Measurements from ENCODE around the gene KRT6A.

The KRT6A gene

DNA sequence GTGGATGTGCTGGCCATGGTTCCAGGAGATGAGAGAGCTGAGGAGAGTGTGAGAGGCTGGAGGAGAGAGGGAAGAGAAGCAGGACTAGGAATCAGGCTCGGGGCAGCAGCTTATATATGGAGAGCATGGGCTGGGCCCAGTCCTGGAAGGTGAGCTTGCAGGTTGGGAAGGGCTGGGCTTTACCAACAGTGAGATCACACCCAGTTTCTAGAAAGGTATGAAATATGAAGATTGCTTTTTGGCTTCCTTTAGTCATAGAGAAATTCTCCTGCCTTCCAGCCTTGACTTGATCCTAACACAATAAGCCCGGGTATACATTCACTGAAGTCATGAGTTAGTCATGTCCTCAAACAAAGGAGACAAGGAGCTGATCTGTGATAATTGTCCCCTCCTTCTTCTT lies at the start of gene KRT6A:
KRT6A (minus strand) TSS at position 86 of the 400 bp plus-strand sequence; CDS start at position 17, 69 bp downstream.
- no peak for DNase-seq (ENCODE audit: low read depth in 2 of 3, low spot score in 1 of 3)

DNA sequence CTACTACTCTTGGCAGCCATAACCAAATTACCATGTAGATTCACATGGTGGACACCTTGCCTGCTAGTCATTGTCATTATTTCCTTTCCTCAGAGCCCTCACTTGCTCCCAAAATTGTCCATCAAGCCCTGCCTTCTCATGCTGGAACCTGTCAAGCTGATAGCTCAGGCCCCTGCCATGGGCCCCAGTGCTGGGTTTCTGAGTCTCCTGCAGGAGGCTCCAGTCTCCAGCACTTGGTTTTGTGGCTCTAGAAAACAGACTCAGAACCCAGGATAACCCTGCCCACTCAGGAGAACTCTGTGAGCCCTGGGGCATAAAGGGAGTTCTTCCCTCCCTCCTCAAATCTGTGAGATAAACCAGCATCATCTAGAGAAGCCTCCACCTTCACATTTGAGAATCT lies 49.1 kb upstream of the KRT6A start:
- no peak for DNase-seq (ENCODE audit: low read depth in 2 of 3, low spot score in 1 of 3)

DNA sequence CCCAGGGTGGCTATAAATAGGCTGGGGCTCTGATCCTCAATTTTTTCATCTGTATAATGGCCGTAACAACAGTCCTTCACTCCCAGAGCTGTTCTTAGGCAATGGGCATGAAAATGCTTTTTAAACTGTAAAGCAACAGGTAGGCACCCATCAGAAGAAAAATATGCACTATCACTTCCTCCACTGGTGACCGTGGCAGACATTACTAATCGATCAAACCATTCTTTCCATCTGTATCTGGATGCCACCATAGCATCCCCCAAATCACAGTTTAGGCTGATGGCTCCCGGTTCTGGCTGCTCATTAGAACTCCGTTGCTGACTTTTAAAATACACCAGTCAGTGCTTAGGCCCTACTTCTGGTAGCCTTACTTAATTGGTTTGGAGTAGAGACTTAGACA lies 48.7 kb upstream of the KRT6A start:
- no peak for DNase-seq (ENCODE audit: low read depth in 2 of 3, low spot score in 1 of 3)

DNA sequence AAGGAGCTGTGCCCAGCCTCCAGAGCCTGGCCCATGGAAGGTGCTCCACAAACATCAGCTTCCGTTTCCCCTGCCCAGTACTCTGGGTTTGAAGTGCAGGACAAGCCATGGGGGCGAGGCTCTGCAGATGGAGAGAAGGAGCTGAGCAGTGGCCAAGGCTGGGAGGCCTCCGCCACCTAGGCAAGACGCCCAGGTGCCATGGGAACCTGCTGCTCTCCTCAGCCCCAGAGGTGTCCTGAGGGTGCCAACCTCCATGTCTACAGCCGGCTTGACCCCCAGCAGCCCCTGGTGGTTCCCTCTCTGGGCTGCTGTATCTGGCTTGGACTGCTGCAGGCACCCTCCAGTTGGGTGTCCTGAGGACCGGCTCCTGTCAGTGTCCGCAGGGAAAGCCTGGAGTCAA lies 47.5 kb upstream of the KRT6A start:
- no peak for DNase-seq (ENCODE audit: low read depth in 2 of 3, low spot score in 1 of 3)

DNA sequence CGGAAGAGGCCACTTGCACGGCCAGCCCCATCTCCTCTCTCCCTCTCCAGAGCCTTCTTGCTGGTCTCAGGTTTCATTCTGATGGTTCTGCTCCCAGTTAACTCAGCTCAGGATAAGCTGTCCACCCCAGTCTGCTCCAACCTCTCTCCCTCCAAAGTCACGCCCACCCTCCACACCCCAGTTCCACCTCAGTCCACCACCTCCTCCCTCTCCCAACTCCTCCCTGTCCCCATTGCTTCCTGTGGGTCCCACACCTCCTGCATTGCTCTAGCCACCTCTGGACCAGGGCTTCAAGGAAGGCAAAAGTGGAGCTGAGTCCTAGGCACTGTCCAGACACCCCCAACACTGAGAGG lies 46.7 kb upstream of the KRT6A start:
- no peak for DNase-seq (ENCODE audit: low read depth in 2 of 3, low spot score in 1 of 3)

DNA sequence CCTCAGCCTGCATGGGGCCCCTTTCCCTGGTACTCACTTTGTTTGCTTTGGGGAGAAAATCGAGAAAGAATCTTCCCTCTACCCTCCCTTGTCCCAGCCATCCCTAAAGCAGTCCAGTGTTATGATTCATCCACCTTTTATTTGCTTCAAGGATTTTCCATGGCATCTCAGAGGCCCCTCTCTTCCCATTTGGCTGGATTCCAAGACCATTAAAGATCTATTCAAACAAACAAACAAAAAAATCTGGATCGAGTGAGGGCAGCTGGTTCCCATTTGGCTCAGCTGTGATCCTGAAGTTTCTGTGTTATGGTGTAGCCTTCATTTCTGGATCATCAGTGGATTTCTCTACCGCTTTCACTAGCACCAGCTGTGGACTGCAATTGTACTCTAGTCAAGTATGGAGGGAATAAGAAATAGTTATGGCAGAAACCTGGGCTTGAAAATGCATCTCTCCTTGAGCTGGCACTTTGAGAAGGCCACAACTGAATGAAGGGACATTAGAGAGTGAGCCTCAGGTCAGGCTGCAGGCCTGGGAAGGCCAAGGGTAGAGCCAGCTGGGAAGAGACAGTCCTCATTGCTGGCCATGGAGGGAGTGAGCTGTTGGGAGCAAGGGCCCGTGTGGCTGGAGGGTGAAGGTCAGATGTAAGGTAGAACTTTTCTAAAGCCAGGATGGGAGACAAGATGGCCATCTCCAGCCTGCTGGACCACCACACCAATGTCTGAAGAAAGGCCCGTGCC lies 46.2 kb upstream of the KRT6A start:
- no peak for DNase-seq (ENCODE audit: low read depth in 2 of 3, low spot score in 1 of 3)

DNA sequence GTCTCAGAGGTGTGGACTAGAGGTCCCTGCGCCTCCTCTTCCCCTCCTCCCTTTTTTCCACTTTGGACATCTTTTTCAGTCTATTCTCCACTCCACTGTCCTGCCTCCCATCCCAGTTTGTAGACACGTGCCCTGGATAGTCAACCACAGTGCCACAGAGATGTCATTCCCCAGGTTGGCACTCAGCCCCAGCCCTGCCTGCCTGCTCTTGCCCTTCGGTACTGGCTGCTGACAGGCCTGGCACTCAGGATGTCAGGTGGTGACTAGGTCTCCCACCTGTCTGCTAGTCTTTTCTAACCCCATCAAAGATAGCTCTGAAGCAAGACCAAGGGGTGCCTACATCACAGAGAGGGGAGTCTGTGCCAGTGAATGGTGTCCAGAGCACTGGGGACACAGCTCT lies 44.0 kb upstream of the KRT6A start:
- no peak for DNase-seq (ENCODE audit: low read depth in 2 of 3, low spot score in 1 of 3)

DNA sequence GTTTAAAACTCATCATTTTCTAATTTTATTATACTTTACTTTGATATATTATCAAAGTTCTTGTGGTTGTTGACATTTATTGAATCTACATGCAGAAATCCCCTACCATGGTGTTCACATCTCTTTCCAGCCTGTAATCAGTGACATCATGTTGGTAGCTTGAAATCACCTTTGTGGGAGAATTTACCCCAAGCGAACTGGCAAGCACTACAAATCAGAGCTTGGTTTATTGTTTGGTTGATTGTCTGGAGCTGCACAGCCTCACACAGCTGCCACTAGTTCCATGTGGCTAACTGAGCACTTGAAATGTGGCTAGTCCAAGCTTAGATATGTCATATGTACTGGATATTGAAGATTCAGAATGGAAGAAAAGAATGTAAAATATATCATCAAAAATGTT lies 42.5 kb upstream of the KRT6A start:
- DNase-seq (ENCODE audit: low read depth in 2 of 3, low spot score in 1 of 3) = no peak

DNA sequence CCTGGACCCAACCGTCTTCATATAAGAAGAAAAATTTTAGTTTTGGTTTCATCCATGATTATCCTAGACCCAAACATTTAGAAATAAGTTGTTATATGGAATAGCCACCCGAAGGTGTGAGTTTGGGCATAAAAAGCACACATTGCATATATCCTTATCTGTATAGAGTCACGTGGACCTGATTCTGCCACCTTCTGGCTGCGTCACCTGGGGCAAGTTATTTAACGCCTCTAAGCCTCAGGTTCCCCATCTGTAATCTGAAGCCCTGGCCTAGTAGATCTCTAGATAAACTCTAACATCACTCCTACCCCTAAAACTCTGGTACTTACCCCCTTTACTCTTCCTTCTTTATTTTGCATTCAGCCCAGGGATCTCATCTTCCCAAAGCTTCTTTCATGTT lies 41.4 kb upstream of the KRT6A start:
- no peak for DNase-seq (ENCODE audit: low read depth in 2 of 3, low spot score in 1 of 3)

DNA sequence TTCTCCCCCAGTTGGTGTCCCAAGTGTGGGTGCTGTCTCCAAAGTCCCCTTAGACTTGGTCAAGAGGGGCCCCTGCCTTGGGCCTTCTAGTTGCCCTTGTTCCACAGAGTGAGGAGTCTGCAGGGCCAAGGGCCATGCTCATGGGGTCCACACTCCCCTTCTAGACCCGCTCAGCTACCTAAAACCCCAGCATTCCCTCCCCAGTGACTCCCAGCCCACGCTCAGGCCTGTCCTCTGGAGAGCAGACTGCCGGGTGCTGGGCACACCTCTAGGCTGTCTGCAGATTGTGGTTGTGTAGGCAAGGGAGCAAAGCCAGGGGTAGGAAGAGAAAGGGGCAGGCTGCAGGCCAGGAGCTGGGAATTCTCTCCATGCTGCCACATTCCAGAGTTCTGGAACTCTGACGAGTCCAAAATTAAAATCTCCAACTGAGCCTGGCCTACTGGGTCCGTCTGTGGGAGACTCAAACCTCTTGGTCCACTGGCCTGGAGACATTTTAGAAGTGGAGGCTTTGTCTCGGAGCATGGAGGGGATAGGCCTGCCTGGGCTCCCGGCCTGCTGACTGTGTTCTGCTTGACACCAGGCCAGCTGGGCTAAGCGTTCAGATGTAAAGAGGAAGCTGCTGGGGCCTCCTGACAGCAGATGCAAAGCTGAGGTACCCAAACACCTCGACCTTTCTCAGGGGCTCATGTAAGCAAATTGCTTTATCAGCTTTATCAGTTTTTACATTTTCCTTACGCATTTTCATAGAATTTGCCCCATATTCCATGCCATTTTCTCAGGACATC lies 40.8 kb upstream of the KRT6A start:
- DNase-seq (ENCODE audit: low read depth in 2 of 3, low spot score in 1 of 3) = no peak

DNA sequence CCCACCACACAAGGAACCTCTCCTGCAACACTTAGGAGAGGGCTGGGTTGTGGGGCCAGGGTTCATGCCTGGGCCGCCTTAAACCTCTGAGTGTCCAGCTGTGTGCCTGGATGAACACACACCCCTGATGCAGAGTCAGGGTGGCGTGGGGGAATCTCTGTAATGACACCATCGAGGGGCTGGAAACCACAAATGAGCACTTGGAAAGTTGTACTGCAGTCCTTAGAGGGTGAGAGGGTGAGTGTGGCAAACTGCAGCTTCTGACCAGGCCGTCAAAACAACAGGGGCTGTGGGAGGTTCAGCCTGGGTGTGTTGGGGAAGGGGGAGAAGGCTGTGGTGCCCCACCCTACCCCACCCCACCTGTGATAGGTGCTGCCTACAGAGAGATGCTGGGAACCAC lies 39.6 kb upstream of the KRT6A start:
- no peak for DNase-seq (ENCODE audit: low read depth in 2 of 3, low spot score in 1 of 3)

DNA sequence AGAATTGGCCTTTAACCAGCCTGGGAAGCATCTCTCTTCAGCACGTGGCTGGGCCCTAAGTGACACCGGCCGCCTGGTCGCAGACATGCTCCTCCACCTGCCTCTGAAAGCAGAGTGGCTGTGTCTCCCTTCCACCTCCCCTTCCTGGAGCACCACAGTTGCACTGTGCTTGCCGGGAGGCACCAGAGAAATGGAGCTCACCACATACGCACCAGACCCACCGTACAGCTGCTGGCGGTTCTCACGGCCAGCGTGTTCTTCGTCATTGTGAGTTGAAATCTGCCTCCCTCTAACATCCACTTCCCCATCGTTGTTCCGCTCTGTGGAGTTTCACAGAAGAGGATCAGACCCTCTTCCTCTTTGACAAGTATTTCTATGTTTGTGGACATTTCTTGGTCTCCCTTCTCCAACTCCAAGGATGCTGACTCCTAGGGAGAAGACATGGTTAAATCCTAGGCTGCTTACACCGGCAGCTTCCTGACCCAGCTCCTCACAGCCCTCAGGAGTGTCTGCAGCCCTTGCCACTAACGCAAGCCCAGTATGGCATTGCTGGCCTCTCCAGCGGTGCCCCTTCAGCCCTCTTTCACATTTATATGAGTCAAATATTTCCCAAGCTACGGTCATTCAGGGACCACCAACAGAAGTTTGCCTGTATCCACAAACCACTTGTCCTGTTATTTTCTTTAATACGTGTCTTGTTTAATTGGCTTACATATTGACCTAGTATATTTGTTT lies 38.7 kb upstream of the KRT6A start:
- no peak for DNase-seq (ENCODE audit: low read depth in 2 of 3, low spot score in 1 of 3)

DNA sequence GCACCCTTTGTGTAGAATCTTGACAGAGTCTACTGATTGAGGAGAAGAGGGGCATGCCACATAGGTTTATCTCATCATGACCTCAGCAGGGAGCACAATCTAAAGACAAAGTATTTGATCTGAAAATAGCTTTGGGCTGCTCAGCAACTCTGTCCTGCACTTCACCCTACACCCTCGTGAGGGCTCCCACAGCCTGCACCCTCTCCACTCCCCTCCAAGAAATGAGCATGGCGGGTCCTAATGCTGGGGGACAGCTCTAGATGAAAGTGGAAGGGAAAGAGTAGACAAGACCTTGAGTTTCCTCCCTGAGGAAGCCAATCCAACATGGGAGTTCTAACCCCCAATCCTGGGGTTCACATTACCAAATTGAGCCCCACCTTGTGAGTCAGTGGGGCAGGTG lies 37.8 kb upstream of the KRT6A start:
- no peak for DNase-seq (ENCODE audit: low read depth in 2 of 3, low spot score in 1 of 3)

DNA sequence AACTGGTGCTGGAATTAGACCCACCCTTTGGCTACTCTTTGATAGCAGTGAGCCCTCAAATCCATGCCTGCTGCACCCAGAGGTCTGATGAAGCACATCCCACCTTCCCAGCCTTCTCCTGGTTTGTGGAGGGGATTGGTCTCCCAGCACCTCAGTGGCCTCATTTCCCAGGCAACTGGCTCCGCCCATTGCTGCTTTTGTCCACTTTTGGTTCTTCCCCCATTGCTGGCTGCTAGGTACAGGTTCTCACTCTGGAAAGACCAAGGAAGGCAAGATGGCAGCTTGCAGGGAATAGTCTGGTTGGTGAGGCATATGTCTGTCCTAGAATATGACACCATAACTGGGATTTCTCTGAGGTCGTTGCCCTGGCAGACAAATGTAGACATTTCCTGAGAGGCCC lies 37.3 kb upstream of the KRT6A start:
- no peak for DNase-seq (ENCODE audit: low read depth in 2 of 3, low spot score in 1 of 3)

DNA sequence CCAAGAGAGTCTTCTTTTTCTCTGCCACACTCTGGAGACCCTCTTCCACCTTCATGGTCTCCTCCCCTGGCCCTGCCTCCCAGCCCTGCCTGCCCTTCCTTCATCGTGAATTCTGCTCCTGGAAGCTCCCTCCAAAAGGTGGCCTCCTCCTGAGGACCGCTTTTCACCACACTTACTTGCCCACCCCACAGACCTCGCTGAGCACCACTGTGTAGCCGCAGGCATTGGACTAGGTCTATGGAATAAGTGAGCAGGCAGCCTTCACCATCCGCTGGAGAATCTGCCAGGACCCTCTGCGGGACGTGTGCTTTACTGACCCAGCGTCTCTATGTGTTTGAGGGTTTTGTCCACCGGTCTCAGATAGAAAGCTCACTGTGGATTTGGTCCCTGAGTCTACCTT lies 36.8 kb upstream of the KRT6A start:
- DNase-seq (ENCODE audit: low read depth in 2 of 3, low spot score in 1 of 3) = no peak

DNA sequence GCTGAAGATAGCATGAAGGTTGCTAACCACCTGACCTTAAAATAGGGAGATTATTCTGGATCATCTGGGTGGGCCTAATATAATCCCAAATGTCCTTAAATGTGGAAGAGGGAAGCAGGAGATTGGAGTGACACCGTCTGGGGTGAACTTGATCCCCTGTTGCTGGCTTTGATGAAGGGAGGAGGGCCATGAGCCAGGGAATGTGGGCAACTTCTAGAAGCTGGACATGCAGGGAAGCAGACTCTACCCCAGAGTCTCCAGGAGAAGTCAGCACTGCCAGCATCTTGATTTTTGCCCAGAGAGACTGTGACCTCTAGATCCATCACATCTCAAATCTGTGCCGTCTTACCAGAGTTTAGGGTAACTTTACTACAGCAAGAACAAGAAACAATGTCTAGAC lies 36.4 kb upstream of the KRT6A start:
- no peak for DNase-seq (ENCODE audit: low read depth in 2 of 3, low spot score in 1 of 3)

DNA sequence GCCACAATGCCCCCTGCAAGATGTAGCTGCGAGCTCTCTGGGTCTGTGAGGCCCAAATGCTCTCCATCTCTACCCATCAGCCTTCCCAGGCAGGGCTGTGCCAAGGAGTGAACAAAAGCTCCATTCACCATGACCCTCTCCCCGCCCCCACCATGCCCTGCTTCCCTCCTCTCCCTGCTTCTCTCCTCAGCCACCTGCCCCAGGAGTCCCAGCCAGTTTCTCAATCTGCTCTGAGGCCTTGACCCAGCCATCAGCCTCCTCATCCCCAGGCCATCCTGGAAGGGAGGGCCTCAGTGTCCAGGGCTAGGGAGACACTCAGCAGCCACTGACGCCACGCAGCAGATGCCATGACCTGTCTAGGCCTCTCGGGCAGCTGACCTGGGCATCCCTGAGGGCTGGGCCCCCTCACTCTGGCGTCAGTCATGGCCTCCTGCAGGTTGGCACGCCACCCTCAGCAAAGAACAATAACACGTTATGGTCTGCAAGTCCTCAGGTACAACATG lies 35.6 kb upstream of the KRT6A start:
- no peak for DNase-seq (ENCODE audit: low read depth in 2 of 3, low spot score in 1 of 3)

DNA sequence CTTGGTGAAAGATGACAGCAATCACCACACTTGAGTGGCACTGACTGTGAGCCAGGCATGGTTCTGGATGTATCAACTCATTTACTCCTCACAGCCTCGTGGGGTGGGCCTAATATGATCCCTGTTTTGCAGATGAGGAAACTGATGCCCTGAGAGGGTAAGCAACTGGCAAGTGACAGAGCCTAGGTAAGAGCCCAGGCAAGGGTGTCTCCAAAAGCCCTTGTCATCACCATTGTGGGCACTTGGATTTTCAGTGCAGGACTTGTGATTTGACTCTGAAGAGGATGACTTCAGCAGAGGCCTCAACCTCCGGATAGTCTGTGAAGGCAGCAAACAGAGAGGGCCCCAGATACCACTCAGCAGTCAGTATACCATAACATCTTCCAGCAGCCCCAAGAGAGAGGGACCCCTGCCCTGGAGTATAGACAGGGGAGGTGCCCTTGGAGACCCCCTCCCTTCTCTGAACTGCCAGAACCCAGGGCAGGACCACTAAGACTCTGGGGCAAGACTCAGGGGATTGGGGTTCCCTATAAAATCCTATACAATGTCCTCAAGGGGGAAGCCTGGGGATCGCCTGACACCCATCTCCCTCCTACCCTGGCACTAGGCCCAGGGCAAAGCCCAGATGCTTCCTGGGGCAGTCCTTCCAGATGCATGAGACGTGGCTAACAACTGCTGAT lies 34.2 kb upstream of the KRT6A start:
- DNase-seq (ENCODE audit: low read depth in 2 of 3, low spot score in 1 of 3) = no peak

DNA sequence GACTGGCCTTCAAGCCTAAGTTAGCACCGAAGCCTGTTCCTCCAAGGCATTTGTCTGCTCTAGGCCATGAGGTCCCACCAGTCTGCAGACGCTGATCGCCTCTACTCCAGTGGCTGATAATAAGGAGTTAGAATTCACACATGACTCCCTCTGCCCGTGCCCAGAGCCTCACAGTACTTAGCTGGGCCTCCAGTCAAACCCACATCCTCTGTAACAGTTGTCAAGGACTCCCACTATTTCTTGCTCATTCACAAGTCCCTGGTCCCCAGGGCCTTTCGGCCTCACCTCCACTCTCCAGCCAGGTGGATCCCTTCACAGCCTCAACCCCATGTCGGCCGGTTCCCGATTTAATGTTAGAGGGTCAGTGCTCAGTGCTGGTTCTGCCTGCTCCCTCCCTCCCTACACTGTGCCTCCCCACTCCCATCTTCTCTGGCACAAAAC lies 33.5 kb upstream of the KRT6A start:
- no peak for DNase-seq (ENCODE audit: low read depth in 2 of 3, low spot score in 1 of 3)

DNA sequence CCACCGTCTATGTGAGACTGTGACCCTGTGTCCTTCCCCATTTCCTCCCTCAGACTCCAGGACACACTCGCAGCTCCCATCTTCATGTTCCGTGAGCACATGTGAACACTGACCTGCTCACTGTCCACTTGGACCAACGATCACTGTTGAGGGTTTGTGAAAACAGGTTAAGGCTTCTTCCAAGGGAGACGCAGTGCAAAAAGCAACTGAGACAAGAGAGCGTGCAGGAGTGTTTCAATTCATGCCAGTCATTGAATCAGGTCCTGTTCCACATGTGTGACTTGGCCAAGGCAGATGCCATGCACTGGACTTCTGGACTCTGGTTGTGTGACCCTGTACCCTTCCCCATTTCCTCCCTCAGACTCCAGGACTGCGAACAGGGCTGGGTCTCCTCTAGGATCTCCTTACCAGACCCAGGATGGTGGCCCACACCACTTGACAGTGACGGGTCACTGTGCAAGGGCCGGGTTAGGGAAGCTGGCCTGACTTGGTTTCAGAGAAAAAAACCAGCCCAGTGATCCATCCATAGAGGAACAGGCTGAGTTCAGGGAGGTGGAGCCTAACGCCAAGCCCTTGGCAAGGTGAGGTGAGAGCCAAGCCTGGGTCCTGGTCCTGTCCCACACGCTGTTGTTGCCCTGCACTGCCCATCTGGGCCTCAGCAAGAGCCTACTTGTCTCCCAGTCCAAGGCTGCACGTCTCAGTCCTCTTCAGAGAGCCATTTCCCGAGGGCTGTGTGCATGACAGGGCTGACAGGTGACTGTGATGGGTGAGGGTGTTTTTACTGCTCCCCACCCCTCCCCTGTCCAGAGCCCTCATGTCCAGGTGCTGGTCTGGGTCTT lies 32.8 kb upstream of the KRT6A start:
- DNase-seq (ENCODE audit: low read depth in 2 of 3, low spot score in 1 of 3) = no peak

All from stimulated activated CD4-positive, alpha-beta T cell treated with anti-CD3 and anti-CD28 coated beads, Interleukin-12 subunit alpha, Interleukin-12 subunit beta, amount 100 ng/mL, for 48 hours (primary cell).